DND-41 (cell line): Measurements from ENCODE around the gene ZNF488.

Experiments used
- ATAC-seq: fragments of 200-7000 bp; cut with Tn5 transposase; 3 replicates; pipeline ENCODE4 v1.9.1; 2021; ENCODE audit warnings: low read depth; ENCODE audit not compliant: insufficient read depth
- DNase-seq: peaks from one replicate; pipeline ENCODE4 v3.0.0-alpha.2; 2020
- H2AFZ ChIP-seq: 2 replicates; pipeline ENCODE4 v1.6.0; 2012; ENCODE audit warnings: low read depth, low read length
- H3K27ac ChIP-seq: 2 replicates; pipeline ENCODE4 v1.5.1; 2012; ENCODE audit warnings: low read length, inconsistent platforms
- H3K27me3 ChIP-seq: fragments of 200-600 bp; sonication (generic); 2 replicates; pipeline ENCODE4 v1.6.0; 2012; ENCODE audit warnings: low read length, mild to moderate bottlenecking, inconsistent platforms; ENCODE audit not compliant: insufficient read depth, poor library complexity
- H3K36me3 ChIP-seq: 2 replicates; pipeline ENCODE4 v1.5.1; 2012; ENCODE audit warnings: low read length, inconsistent platforms; ENCODE audit not compliant: insufficient read depth
- H3K4me1 ChIP-seq: 2 replicates; pipeline ENCODE4 v1.5.1; 2012; ENCODE audit warnings: mild to moderate bottlenecking, low read length; ENCODE audit not compliant: insufficient read depth
- H3K4me2 ChIP-seq: 2 replicates; pipeline ENCODE4 v1.6.0; 2012; ENCODE audit warnings: mild to moderate bottlenecking, moderate library complexity, low read length, inconsistent platforms; ENCODE audit not compliant: insufficient read depth
- H3K4me3 ChIP-seq, 2 experiments: fragments of 200-600 bp in 1 of 2; shearing (Covaris generic) in 1 of 2; 2 replicates each; pipeline ENCODE4 v1.5.1; 2012 to 2016; ENCODE audit warnings: inconsistent platforms in 2 of 2, low read length in 2 of 2, mild to moderate bottlenecking in 2 of 2, low read depth in 1 of 2, moderate library complexity in 1 of 2
- H3K79me2 ChIP-seq: 2 replicates; pipeline ENCODE4 v1.6.0; 2012; ENCODE audit warnings: low read length, inconsistent platforms; ENCODE audit not compliant: insufficient read depth
- H3K9ac ChIP-seq: 2 replicates; pipeline ENCODE4 v1.6.0; 2012; ENCODE audit warnings: low read depth, mild to moderate bottlenecking, inconsistent platforms, low read length, moderate library complexity
- H3K9me3 ChIP-seq: 2 replicates; pipeline ENCODE4 v1.5.1; 2012; ENCODE audit warnings: low read length, moderate library complexity, mild to moderate bottlenecking, inconsistent platforms; ENCODE audit not compliant: insufficient read depth, severe bottlenecking
- H4K20me1 ChIP-seq: 2 replicates; pipeline ENCODE4 v1.6.0; 2012; ENCODE audit warnings: low read length; ENCODE audit not compliant: insufficient read depth
- CTCF ChIP-seq: IDR thresholded peaks from 2 replicates; pipeline ENCODE4 v1.5.1; 2012; ENCODE audit warnings: borderline replicate concordance, low read length, moderate library complexity, mild to moderate bottlenecking; ENCODE audit not compliant: poor library complexity, severe bottlenecking; ENCODE audit errors: extremely low read depth
- EZH2 ChIP-seq: IDR thresholded peaks from 3 replicates; pipeline ENCODE4 v1.6.1; 2012; ENCODE audit warnings: borderline replicate concordance, low read depth, mild to moderate bottlenecking, moderate library complexity, low read length, inconsistent platforms; ENCODE audit not compliant: severe bottlenecking

The ZNF488 gene

GRCh38 chr10:47365431-47366180, 18.5 kb downstream of the ZNF488 start:
- no peak overlapping the region for H2AFZ ChIP-seq
- no peak overlapping the region for H3K27ac ChIP-seq
- 0 out of 2 replicates have a peak, but pooled peaks cover 4% of the 10 kb centered on the region for H4K20me1 ChIP-seq
- no peak overlapping the region for H3K4me3 ChIP-seq
- H3K36me3 ChIP-seq = no peaks in the 10 kb centered on the region
- DNase-seq = no peak
- TF ChIP-seq CTCF (no peak), EZH2 (no peak)
- ATAC-seq = no peak
- H3K9me3 ChIP-seq = no peaks in the 10 kb centered on the region
- no peak overlapping the region for H3K4me2 ChIP-seq
- H3K4me1 ChIP-seq = no peaks in the 10 kb centered on the region
- no peak overlapping the region for H3K9ac ChIP-seq
- H3K79me2 ChIP-seq = no peaks in the 10 kb centered on the region
- H3K27me3 ChIP-seq = peaks cover 17% of the 10 kb centered on the region

- no peaks in the 10 kb centered on the region for H3K9me3 ChIP-seq
- peaks cover 4% of the 10 kb centered on the region; the same call in 1 of the 2 replicates for H4K20me1 ChIP-seq
- no peak overlapping the region for H3K4me2 ChIP-seq
- peaks cover 17% of the 10 kb centered on the region for H3K27me3 ChIP-seq
- no peak overlapping the region for H3K4me3 ChIP-seq
- no peaks in the 10 kb centered on the region for H3K4me1 ChIP-seq
- H3K79me2 ChIP-seq = no peaks in the 10 kb centered on the region
- no peaks in the 10 kb centered on the region for H3K36me3 ChIP-seq
- no peak overlapping the region for H3K9ac ChIP-seq
- H2AFZ ChIP-seq = no peak overlapping the region
- ATAC-seq (no peak), DNase-seq (no peak)
- H3K27ac ChIP-seq = no peak overlapping the region
- TF ChIP-seq EZH2 (no peak), CTCF (no peak)
These were observed 19.2 kb downstream of the ZNF488 start for GRCh38 chr10:47364911-47365310.

- no peaks in the 10 kb centered on the region for H3K9me3 ChIP-seq
- no peaks in the 10 kb centered on the region for H3K79me2 ChIP-seq
- no peaks in the 10 kb centered on the region for H3K36me3 ChIP-seq
- H3K27ac ChIP-seq = no peak overlapping the region
- no peak for TF ChIP-seq EZH2
- TF ChIP-seq CTCF = no peak
- H3K4me3 ChIP-seq = no peak overlapping the region
- H2AFZ ChIP-seq = no peak overlapping the region
- H3K4me1 ChIP-seq = no peaks in the 10 kb centered on the region
- DNase-seq (no peak), ATAC-seq (no peak)
- H4K20me1 ChIP-seq = peaks cover 4% of the 10 kb centered on the region; the same call in 1 of the 2 replicates
- H3K4me2 ChIP-seq = no peak overlapping the region
- no peak overlapping the region for H3K9ac ChIP-seq
- peaks cover 17% of the 10 kb centered on the region for H3K27me3 ChIP-seq
These were observed 19.7 kb downstream of the ZNF488 start for GRCh38 chr10:47364366-47364765.

- peaks cover 4% of the 10 kb centered on the region; the same call in 1 of the 2 replicates for H4K20me1 ChIP-seq
- H3K9me3 ChIP-seq = no peaks in the 10 kb centered on the region
- H3K36me3 ChIP-seq = no peaks in the 10 kb centered on the region
- ATAC-seq (no peak), DNase-seq (no peak)
- H3K79me2 ChIP-seq = no peaks in the 10 kb centered on the region
- H3K4me2 ChIP-seq = no peak overlapping the region
- no peak for TF ChIP-seq CTCF
- no peak for TF ChIP-seq EZH2
- H3K9ac ChIP-seq = no peak overlapping the region
- H2AFZ ChIP-seq = no peak overlapping the region
- peaks cover 17% of the 10 kb centered on the region for H3K27me3 ChIP-seq
- no peak overlapping the region for H3K4me3 ChIP-seq
- H3K4me1 ChIP-seq = no peaks in the 10 kb centered on the region
- no peak overlapping the region for H3K27ac ChIP-seq
These were observed 20.3 kb downstream of the ZNF488 start for GRCh38 chr10:47363781-47364180.
